Esophagus muscularis mucosa (tissue), 4 donors: ENCODE results near the gene CTNNA1.

Experiments used
- CTCF ChIP-seq, 3 experiments: fragments of 200-600 bp in 2 of 3; fragments of 450-650 bp in 1 of 3; sonication (generic) in 2 of 3; IDR thresholded peaks; one replicate each; pipeline ENCODE4 v1.5.1; 2017 to 2019; ENCODE audit warnings: antibody characterized with exemption in 3 of 3, mild to moderate bottlenecking in 2 of 3, moderate library complexity in 1 of 3
- EP300 ChIP-seq: sonication (generic); formaldehyde crosslinking; IDR thresholded peaks from one replicate; pipeline ENCODE4 v1.6.1; 2017; ENCODE audit warnings: antibody characterized with exemption
- POLR2A ChIP-seq: fragments of 450-650 bp; IDR thresholded peaks from one replicate; pipeline ENCODE4 v1.6.1; 2017; ENCODE audit warnings: antibody characterized with exemption, moderate library complexity, mild to moderate bottlenecking, low read depth
- POLR2AphosphoS5 ChIP-seq, 2 donors: sonication (generic); formaldehyde crosslinking; IDR thresholded peaks; one replicate each; pipeline ENCODE4 v1.6.1; 2017; ENCODE audit warnings: antibody characterized with exemption in 2 of 2

GRCh38 chr5:138817241-138817640, 64.0 kb downstream of the CTNNA1 start:
- no peak for TF ChIP-seq CTCF (IDR thresholded peaks at IDR 0.05)
- TF ChIP-seq POLR2A, result no peak
- no peak for TF ChIP-seq POLR2AphosphoS5 (IDR thresholded peaks at IDR 0.05)
- no peak for TF ChIP-seq EP300
